H1 (cell line): ENCODE measurements around the gene OR2B2. TPM values are rescaled to one million over a fixed set of nuclear protein-coding genes. Genes with fewer than 3 reads are reported as not detected.

Source experiments
- CTCF ChIA-PET: fragments of 300-600 bp; sonication (Branson Sonifier 250); formaldehyde crosslinking; loops from one replicate; lab custom pipeline; 2021; ENCODE audit not compliant: partially characterized antibody; lab: Charles Lee
- POLR2A ChIA-PET: fragments of 300-600 bp; sonication (Branson Sonifier 250); formaldehyde crosslinking; loops from one replicate; lab custom pipeline; 2021; ENCODE audit warnings: inconsistent platforms; ENCODE audit not compliant: partially characterized antibody; lab: Charles Lee
- DNase-seq, 2 experiments: peaks; one replicate each; pipeline versions ENCODE4 v3.0.0 to v3.0.0-alpha.2; 2010 to 2022; ENCODE audit warnings: low spot score in 2 of 2, low read depth in 1 of 2, mixed read lengths in 1 of 2
- FAIRE-seq: peaks from 2 replicates; lab custom pipeline; 2011; peaks lifted over from hg19 to GRCh38; lab: Jason Lieb, UNC
- H2AFZ ChIP-seq: 2 replicates; pipeline ENCODE4 v1.8.1; 2012; ENCODE audit warnings: low read length, inconsistent platforms
- H2AK5ac ChIP-seq: 2 replicates; pipeline ENCODE4 v1.6.1; 2013; ENCODE audit warnings: low read depth, low read length
- H2BK120ac ChIP-seq: replicated peaks from 2 replicates; pipeline ENCODE3; 2013; ENCODE audit warnings: low read depth, low read length, inconsistent platforms
- H2BK12ac ChIP-seq: 2 replicates; pipeline ENCODE4 v1.6.1; 2013; ENCODE audit warnings: low read depth, low read length
- H2BK15ac ChIP-seq: 2 replicates; pipeline ENCODE4 v1.6.1; 2013; ENCODE audit warnings: low read length
- H2BK20ac ChIP-seq: 2 replicates; pipeline ENCODE4 v1.6.1; 2013; ENCODE audit warnings: low read length
- H2BK5ac ChIP-seq: 2 replicates; pipeline ENCODE4 v1.6.1; 2013; ENCODE audit warnings: low read depth, low read length
- H3K14ac ChIP-seq: 2 replicates; pipeline ENCODE4 v1.6.1; 2013; ENCODE audit warnings: inconsistent platforms; ENCODE audit not compliant: insufficient read length
- H3K18ac ChIP-seq: 2 replicates; pipeline ENCODE4 v1.6.1; 2013; ENCODE audit warnings: low read length; ENCODE audit errors: extremely low read depth
- H3K23ac ChIP-seq: 2 replicates; pipeline ENCODE4 v1.6.1; 2013; ENCODE audit warnings: inconsistent platforms; ENCODE audit not compliant: insufficient read length
- H3K23me2 ChIP-seq: 2 replicates; pipeline ENCODE4 v1.6.1; 2013; ENCODE audit warnings: low read depth, low read length
- H3K27ac ChIP-seq: 2 replicates; pipeline ENCODE4 v1.6.1; 2011; ENCODE audit warnings: low read depth, low read length, inconsistent platforms
- H3K27me3 ChIP-seq, 4 experiments: replicated peaks in 1 of 4; 1 replicate in 1 of 4; 2 replicates in 3 of 4; pipeline versions ENCODE4 v1.6.1 to v1.8.1; 2011 to 2013; ENCODE audit warnings: low read length in 3 of 4, mild to moderate bottlenecking in 3 of 4, inconsistent platforms in 2 of 4, mixed read lengths in 2 of 4, moderate library complexity in 1 of 4; ENCODE audit not compliant: control insufficient read depth in 3 of 4, insufficient read depth in 3 of 4; ENCODE audit errors: extremely low read depth in 1 of 4
- H3K36me3 ChIP-seq, 4 experiments: 2 replicates each; pipeline versions ENCODE4 v1.6.1 to v1.8.1; 2011 to 2013; ENCODE audit warnings: mild to moderate bottlenecking in 4 of 4, low read length in 3 of 4, moderate library complexity in 2 of 4, control low read depth in 1 of 4, inconsistent platforms in 1 of 4; ENCODE audit not compliant: insufficient read depth in 4 of 4, control insufficient read depth in 2 of 4
- H3K4ac ChIP-seq: replicated peaks from 2 replicates; pipeline ENCODE3; 2013; ENCODE audit warnings: low read length, low read depth, mixed read lengths, inconsistent platforms; ENCODE audit not compliant: insufficient read length
- H3K4me1 ChIP-seq, 4 experiments: replicated peaks in 1 of 4; 1 replicate in 1 of 4; 2 replicates in 3 of 4; pipeline versions ENCODE4 v1.6.1 to v1.8.1; 2011 to 2013; ENCODE audit warnings: low read length in 3 of 4, inconsistent platforms in 2 of 4, mixed read lengths in 1 of 4; ENCODE audit not compliant: insufficient read depth in 4 of 4, control insufficient read depth in 3 of 4
- H3K4me2 ChIP-seq, 2 experiments: 2 replicates each; pipeline versions ENCODE4 v1.6.1 to v1.8.1; 2011 to 2013; ENCODE audit warnings: low read depth in 2 of 2, low read length in 2 of 2, control low read depth in 1 of 2, inconsistent platforms in 1 of 2, mild to moderate bottlenecking in 1 of 2; ENCODE audit not compliant: insufficient read depth in 1 of 2
- H3K4me3 ChIP-seq, 4 experiments: fragments of 200-600, 300-600 bp in 1 of 4; sonication (generic), shearing (Covaris generic), sonication (Bioruptor Twin) in 1 of 4; 2 replicates each; pipeline versions ENCODE4 v1.5.1 to v1.8.1; 2011 to 2016; ENCODE audit warnings: low read length in 4 of 4, low read depth in 3 of 4, control low read depth in 2 of 4, inconsistent platforms in 2 of 4, mild to moderate bottlenecking in 2 of 4, mixed read lengths in 1 of 4, moderate library complexity in 1 of 4; ENCODE audit not compliant: insufficient read depth in 2 of 4; ENCODE audit errors: extremely low read depth in 1 of 4
- H3K56ac ChIP-seq: replicated peaks from 2 replicates; pipeline ENCODE3; 2013; ENCODE audit warnings: low read depth, mild to moderate bottlenecking, mixed read lengths, low read length, inconsistent platforms; ENCODE audit not compliant: insufficient read length
- H3K79me1 ChIP-seq: 2 replicates; pipeline ENCODE4 v1.6.1; 2013; ENCODE audit warnings: low read depth, low read length, control low read depth
- H3K79me2 ChIP-seq, 2 experiments: 2 replicates each; pipeline versions ENCODE4 v1.6.1 to v1.8.1; 2012 to 2013; ENCODE audit warnings: low read length in 2 of 2, mild to moderate bottlenecking in 2 of 2, inconsistent platforms in 1 of 2; ENCODE audit not compliant: insufficient read depth in 2 of 2, control insufficient read depth in 1 of 2
- H3K9ac ChIP-seq, 4 experiments: replicated peaks in 1 of 4; 1 replicate in 1 of 4; 2 replicates in 3 of 4; pipeline versions ENCODE4 v1.6.1 to v1.8.1; 2011 to 2013; ENCODE audit warnings: low read depth in 3 of 4, low read length in 3 of 4, control low read depth in 2 of 4, mild to moderate bottlenecking in 2 of 4, moderate library complexity in 2 of 4, inconsistent platforms in 1 of 4; ENCODE audit errors: extremely low read depth in 1 of 4
- H3K9me3 ChIP-seq, 2 experiments: 2 replicates each; pipeline versions ENCODE4 v1.6.1 to v1.8.1; 2012 to 2013; ENCODE audit warnings: mild to moderate bottlenecking in 2 of 2, moderate library complexity in 2 of 2, control low read depth in 1 of 2, inconsistent platforms in 1 of 2, low read depth in 1 of 2, low read length in 1 of 2, mixed read lengths in 1 of 2; ENCODE audit not compliant: insufficient read depth in 2 of 2
- H4K20me1 ChIP-seq, 2 experiments: replicated peaks in 1 of 2; 2 replicates each; pipeline versions ENCODE3 to v1.8.1; 2011 to 2013; ENCODE audit warnings: inconsistent platforms in 2 of 2, low read length in 2 of 2, mild to moderate bottlenecking in 1 of 2; ENCODE audit not compliant: insufficient read depth in 2 of 2, control insufficient read depth in 1 of 2
- H4K5ac ChIP-seq: 2 replicates; pipeline ENCODE4 v1.6.1; 2013; ENCODE audit warnings: low read length, low read depth, mixed read lengths, inconsistent platforms; ENCODE audit not compliant: insufficient read length
- H4K8ac ChIP-seq: 2 replicates; pipeline ENCODE4 v1.8.0; 2013; ENCODE audit warnings: mild to moderate bottlenecking, moderate library complexity, low read length, inconsistent platforms; ENCODE audit not compliant: insufficient read depth; ENCODE audit errors: extremely low read depth
- H4K91ac ChIP-seq: replicated peaks from 2 replicates; pipeline ENCODE3; 2013; ENCODE audit warnings: low read length, mixed read lengths, inconsistent platforms; ENCODE audit not compliant: insufficient read length
- ATF3 ChIP-seq: IDR thresholded peaks from 2 replicates; pipeline ENCODE4 v1.6.1; 2011; ENCODE audit warnings: low read depth, mild to moderate bottlenecking, low read length; ENCODE audit not compliant: insufficient read depth
- CHD1 ChIP-seq: IDR thresholded peaks from 2 replicates; pipeline ENCODE4 v1.6.1; 2012; ENCODE audit warnings: low read depth, low read length, improper control_type of control experiment
- CREB1 ChIP-seq: IDR thresholded peaks from 2 replicates; pipeline ENCODE4 v1.6.1; 2012; ENCODE audit warnings: inconsistent platforms
- CTBP2 ChIP-seq: IDR thresholded peaks from 2 replicates; pipeline ENCODE4 v1.7.0; 2011; ENCODE audit warnings: borderline replicate concordance, mild to moderate bottlenecking, moderate library complexity, mixed read lengths, low read length; ENCODE audit not compliant: insufficient read depth, insufficient read length
- GTF2F1 ChIP-seq: IDR thresholded peaks from 2 replicates; pipeline ENCODE4 v1.6.1; 2012; ENCODE audit warnings: low read depth, low read length, improper control_type of control experiment, borderline replicate concordance
- KDM4A ChIP-seq: IDR thresholded peaks from one replicate; pipeline ENCODE4 v1.7.1; 2012; ENCODE audit warnings: low read depth, mild to moderate bottlenecking, moderate library complexity, low read length, inconsistent platforms; ENCODE audit not compliant: severe bottlenecking
- MAFK ChIP-seq: IDR thresholded peaks from 2 replicates; pipeline ENCODE4 v1.6.1; 2012; ENCODE audit warnings: low read depth, mild to moderate bottlenecking, improper control_type of control experiment, low read length
- RBBP5 ChIP-seq: IDR thresholded peaks from 2 replicates; pipeline ENCODE4 v1.7.1; 2012; ENCODE audit warnings: low read depth, mild to moderate bottlenecking, inconsistent platforms, low read length, moderate library complexity, borderline replicate concordance
- YY1 ChIP-seq: IDR thresholded peaks from 2 replicates; pipeline ENCODE4 v1.6.1; 2011; ENCODE audit warnings: low read depth, mild to moderate bottlenecking, low read length
- WGBS, 2 experiments: shearing (Covaris generic) in 1 of 2; methylation state at CpG; one replicate each; pipeline versions ENCODE4 v1.1.6 to v1.1.7; 2013 to 2015; ENCODE audit warnings: low lambda C conversion rate in 2 of 2, mixed read lengths in 2 of 2, inconsistent platforms in 1 of 2, low coverage in 1 of 2, missing lambda C conversion rate in 1 of 2; ENCODE audit not compliant: insufficient replicate concordance in 2 of 2, insufficient coverage in 1 of 2, insufficient read length in 1 of 2; ENCODE audit errors: extremely low coverage in 1 of 2, missing lambda C conversion rate in 1 of 2; 5-methylcytosine and 5-hydroxymethylcytosine counted together
- polyA plus RNA-seq, 7 experiments: library from polyadenylated mRNA; depleted of rRNA in 3 of 7; stranded (reverse) in 5 of 7; unstranded in 2 of 7; fragments of >200 nt in 5 of 7; fragments of 200-250 nt in 2 of 7; gene quantifications; 1 replicate in 5 of 7; 2 replicates in 1 of 7; 4 replicates in 1 of 7; pipeline versions ENCODE4 v1.2.1 to v1.2.3, GENCODE V29; 2011 to 2013; ENCODE audit warnings: missing spikeins in 2 of 7, mixed read lengths in 2 of 7
- total RNA-seq: library from RNA; stranded (reverse); fragmentation: NEBNext Ultra II Directional; extraction: Animal tissue kit (Norgen Biotek cat#: 25700); gene quantifications from 2 replicates; pipeline ENCODE4 v1.2.1, GENCODE V29; 2021
- TF ChIP-seq, protein P1 (sequence below), 3 experiments: IDR thresholded peaks; 1 replicate in 2 of 3; 2 replicates in 1 of 3; pipeline versions ENCODE4 v1.5.1 to v1.6.1; 2011; ENCODE audit warnings: low read length in 3 of 3, mild to moderate bottlenecking in 3 of 3, inconsistent platforms in 2 of 3, low read depth in 1 of 3, moderate library complexity in 1 of 3; ENCODE audit not compliant: insufficient read depth in 1 of 3; ENCODE audit errors: control extremely low read depth in 1 of 3

OR2B2 gene
- total and polyA plus RNA-seq, 2 of the 8 experiments (the other 6 are each of a cell fraction or from before 2014, with no cell fraction given), result not detected

DNA sequence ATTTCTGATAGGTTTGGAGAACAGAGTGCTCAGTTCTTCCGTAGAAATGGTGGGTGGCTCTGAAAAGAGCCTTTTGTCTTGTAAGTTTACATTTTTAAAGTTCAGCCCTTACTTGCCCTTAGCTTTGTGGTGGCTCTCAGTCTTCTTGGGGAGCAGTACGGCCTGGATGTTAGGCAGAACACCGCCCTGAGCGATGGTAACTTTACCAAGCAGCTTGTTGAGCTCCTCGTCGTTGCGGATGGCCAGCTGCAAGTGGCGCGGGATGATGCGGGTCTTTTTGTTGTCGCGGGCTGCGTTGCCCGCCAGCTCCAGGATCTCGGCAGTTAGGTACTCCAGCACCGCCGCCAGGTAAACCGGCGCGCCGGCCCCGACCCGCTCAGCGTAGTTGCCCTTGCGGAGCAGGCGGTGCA is 19.5 kb downstream of the OR2B2 start:
- Histone ChIP-seq H3K9ac (peak overlapping the region; percentile 96 to 99 (median 98)), H3K4me2 (peak overlapping the region; percentile 73 to 100), H4K8ac (peak overlapping the region; percentile 90), H2BK12ac (no peak overlapping the region), H2BK120ac (no peak overlapping the region), H3K18ac (peak overlapping the region; percentile 63; the same call in 1 of the 2 replicates), H2AFZ (no peak overlapping the region), H3K56ac (peak overlapping the region; percentile 82), H3K27me3 (no peaks in the 10 kb centered on the region), H4K91ac (no peak overlapping the region), H2BK20ac (no peak overlapping the region), H3K23ac (peak overlapping the region; percentile 89), H3K4me1 (peaks cover 6 to 14% (median 7%) of the 10 kb centered on the region in 4 experiments; a peak in 5 of 7 replicates), H3K4me3 (peak overlapping the region; percentile 88 to 99 (median 97)), H3K36me3 (no peaks in the 10 kb centered on the region), H3K9me3 (no peaks in the 10 kb centered on the region), H4K20me1 (peaks cover 0 to 2% of the 10 kb centered on the region in 2 experiments), H3K4ac (no peak overlapping the region), H3K14ac (peak overlapping the region; percentile 70), H4K5ac (peak overlapping the region; percentile 60), H3K79me2 (peaks cover 0 to 15% of the 10 kb centered on the region in 2 experiments; a peak in 3 of 4 replicates), H3K27ac (peak overlapping the region; percentile 95), H2AK5ac (peak overlapping the region; percentile 55; the same call in 1 of the 2 replicates), H3K79me1 (no peaks in the 10 kb centered on the region; the same call in 1 of the 2 replicates), H2BK5ac (peak overlapping the region; percentile 94), H2BK15ac (no peak overlapping the region), H3K23me2 (peaks cover 17% of the 10 kb centered on the region)
- DNase-seq, result no peak
- WGBS, 2 experiments, result 1% methylated on average over 26 of the region's 26 CpGs; no CpG with 5 or more reads in 1 of the 2 experiments
- no peak for FAIRE-seq
- CTCF ChIA-PET, result interaction anchor here (0.6 to 2.3 kb wide), 5 partner anchors 23 to 96 kb away, joined by 3 to 7 read pairs (median 6); a partner anchor contains a TSS
- POLR2A ChIA-PET, result interaction anchor here (0.6 to 40.3 kb wide), 93 partner anchors 9 to 1872 kb away, joined by 3 to 3039 read pairs (median 5); partner anchors contain the start of genes ZKSCAN8 and ZSCAN31
- TF ChIP-seq CHD1 (peak; percentile 80), RBBP5 (no peak), CTBP2 (no peak), ATF3 (no peak), CREB1 (no peak), KDM4A (peak; percentile 11), MAFK (no peak), GTF2F1 (no peak), YY1 (no peak)
- TF ChIP-seq, protein P1, sequence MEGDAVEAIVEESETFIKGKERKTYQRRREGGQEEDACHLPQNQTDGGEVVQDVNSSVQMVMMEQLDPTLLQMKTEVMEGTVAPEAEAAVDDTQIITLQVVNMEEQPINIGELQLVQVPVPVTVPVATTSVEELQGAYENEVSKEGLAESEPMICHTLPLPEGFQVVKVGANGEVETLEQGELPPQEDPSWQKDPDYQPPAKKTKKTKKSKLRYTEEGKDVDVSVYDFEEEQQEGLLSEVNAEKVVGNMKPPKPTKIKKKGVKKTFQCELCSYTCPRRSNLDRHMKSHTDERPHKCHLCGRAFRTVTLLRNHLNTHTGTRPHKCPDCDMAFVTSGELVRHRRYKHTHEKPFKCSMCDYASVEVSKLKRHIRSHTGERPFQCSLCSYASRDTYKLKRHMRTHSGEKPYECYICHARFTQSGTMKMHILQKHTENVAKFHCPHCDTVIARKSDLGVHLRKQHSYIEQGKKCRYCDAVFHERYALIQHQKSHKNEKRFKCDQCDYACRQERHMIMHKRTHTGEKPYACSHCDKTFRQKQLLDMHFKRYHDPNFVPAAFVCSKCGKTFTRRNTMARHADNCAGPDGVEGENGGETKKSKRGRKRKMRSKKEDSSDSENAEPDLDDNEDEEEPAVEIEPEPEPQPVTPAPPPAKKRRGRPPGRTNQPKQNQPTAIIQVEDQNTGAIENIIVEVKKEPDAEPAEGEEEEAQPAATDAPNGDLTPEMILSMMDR (IDR thresholded peaks at IDR 0.05; ENCODE audit: control extremely low read depth in 1 of 3, insufficient read depth in 1 of 3, low read depth in 1 of 3, low read length in 3 of 3), result no peak
